ENCODE results near the gene OGN.

The OGN gene

DNA sequence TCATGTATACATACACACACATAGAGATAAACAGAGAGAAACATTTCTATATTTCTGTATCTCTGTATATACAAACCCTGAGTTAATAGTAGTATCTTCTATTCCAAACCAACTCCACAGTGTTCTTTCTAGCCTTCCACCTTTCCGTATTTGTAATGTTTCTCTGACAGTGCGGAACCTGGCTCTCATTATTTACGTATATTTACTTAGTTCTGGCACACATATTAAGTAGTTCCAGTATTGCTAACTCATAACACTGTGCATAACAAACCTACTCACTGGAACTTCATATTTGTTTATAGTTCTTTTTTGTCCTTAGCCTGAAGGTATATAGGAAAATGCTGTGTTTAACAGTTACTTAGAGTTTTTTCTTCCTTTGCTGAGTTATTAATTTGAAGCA is 6.5 kb downstream of the OGN start:
- Histone ChIP-seq H3K36me3 (ENCODE audit: low read depth) (no peaks in the 10 kb centered on the region), H3K4me1 (ENCODE audit: insufficient read depth, poor library complexity, severe bottlenecking) (no peaks in the 10 kb centered on the region), H3K27ac (ENCODE audit: poor library complexity, severe bottlenecking) (no peak overlapping the region), H3K9me3 (ENCODE audit: severe bottlenecking) (no peaks in the 10 kb centered on the region), H3K4me3 (ENCODE audit: severe bottlenecking) (no peak overlapping the region), H3K27me3 (ENCODE audit: insufficient read depth, poor library complexity, severe bottlenecking) (no peaks in the 10 kb centered on the region)
- DNase-seq (ENCODE audit: low spot score) (no peak), ATAC-seq (ENCODE audit: low read depth) (no peak)
- TF ChIP-seq CTCF (IDR thresholded peaks at IDR 0.05; ENCODE audit: poor library complexity, severe bottlenecking), result no peak

- no peak for TF ChIP-seq CTCF (IDR thresholded peaks at IDR 0.05; ENCODE audit: poor library complexity, severe bottlenecking)
- Histone ChIP-seq H3K9me3 (ENCODE audit: severe bottlenecking) (no peaks in the 10 kb centered on the region), H3K4me1 (ENCODE audit: insufficient read depth, poor library complexity, severe bottlenecking) (no peaks in the 10 kb centered on the region), H3K27ac (ENCODE audit: poor library complexity, severe bottlenecking) (no peak overlapping the region), H3K36me3 (ENCODE audit: low read depth) (no peaks in the 10 kb centered on the region), H3K4me3 (ENCODE audit: severe bottlenecking) (no peak overlapping the region), H3K27me3 (ENCODE audit: insufficient read depth, poor library complexity, severe bottlenecking) (no peaks in the 10 kb centered on the region)
- no peak for ATAC-seq (ENCODE audit: low read depth)
- no peak for DNase-seq (ENCODE audit: low spot score)
These were observed 8.8 kb downstream of the OGN start for GRCh38 chr9:92395617-92396016.

GRCh38 chr9:92393686-92394085 is 10.7 kb downstream of the OGN start:
- ATAC-seq (ENCODE audit: low read depth), result no peak
- H3K27ac ChIP-seq (ENCODE audit: poor library complexity, severe bottlenecking), result no peak overlapping the region
- no peak overlapping the region for H3K4me3 ChIP-seq (ENCODE audit: severe bottlenecking)

DNA sequence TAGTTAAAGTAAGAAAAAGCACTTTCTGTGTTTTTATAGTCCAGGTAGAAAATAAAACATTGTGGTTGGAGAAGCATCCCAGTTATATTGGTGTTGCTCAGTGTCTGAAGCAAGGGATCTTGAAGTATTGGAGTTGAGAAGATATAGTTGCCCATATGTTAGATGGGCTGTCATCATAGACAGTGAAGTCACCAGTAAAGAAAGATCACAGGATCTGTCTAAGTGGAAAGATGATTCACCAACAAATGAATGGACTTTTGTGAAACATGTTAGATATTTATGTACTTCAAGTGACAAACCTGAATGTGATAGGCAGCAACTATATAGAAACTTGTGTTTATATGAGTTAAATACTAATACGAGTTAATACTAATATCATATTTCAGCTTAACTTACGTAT is 11.7 kb downstream of the OGN start:
- H3K9me3 ChIP-seq (ENCODE audit: severe bottlenecking), result no peaks in the 10 kb centered on the region
- TF ChIP-seq CTCF (IDR thresholded peaks at IDR 0.05; ENCODE audit: poor library complexity, severe bottlenecking), result no peak
- no peak overlapping the region for H3K27ac ChIP-seq (ENCODE audit: poor library complexity, severe bottlenecking)
- no peaks in the 10 kb centered on the region for H3K4me1 ChIP-seq (ENCODE audit: insufficient read depth, poor library complexity, severe bottlenecking)
- no peaks in the 10 kb centered on the region for H3K27me3 ChIP-seq (ENCODE audit: insufficient read depth, poor library complexity, severe bottlenecking)
- no peaks in the 10 kb centered on the region for H3K36me3 ChIP-seq (ENCODE audit: low read depth)
- DNase-seq (ENCODE audit: low spot score) (no peak), ATAC-seq (ENCODE audit: low read depth) (no peak)
- H3K4me3 ChIP-seq (ENCODE audit: severe bottlenecking), result no peak overlapping the region

More at GRCh38 chr9:92393686-92394085, 10.7 kb downstream of the OGN start:
- no peak for DNase-seq (ENCODE audit: low spot score)
- TF ChIP-seq CTCF (IDR thresholded peaks at IDR 0.05; ENCODE audit: poor library complexity, severe bottlenecking), result no peak
- Histone ChIP-seq H3K36me3 (ENCODE audit: low read depth) (no peaks in the 10 kb centered on the region), H3K9me3 (ENCODE audit: severe bottlenecking) (no peaks in the 10 kb centered on the region), H3K4me1 (ENCODE audit: insufficient read depth, poor library complexity, severe bottlenecking) (no peaks in the 10 kb centered on the region), H3K27me3 (ENCODE audit: insufficient read depth, poor library complexity, severe bottlenecking) (no peaks in the 10 kb centered on the region)

- no peak for TF ChIP-seq CTCF (IDR thresholded peaks at IDR 0.05; ENCODE audit: poor library complexity, severe bottlenecking)
- Histone ChIP-seq H3K27ac (ENCODE audit: poor library complexity, severe bottlenecking) (peak overlapping the region; percentile 90), H3K27me3 (ENCODE audit: insufficient read depth, poor library complexity, severe bottlenecking) (no peaks in the 10 kb centered on the region), H3K36me3 (ENCODE audit: low read depth) (no peaks in the 10 kb centered on the region), H3K9me3 (ENCODE audit: severe bottlenecking) (no peaks in the 10 kb centered on the region), H3K4me3 (ENCODE audit: severe bottlenecking) (no peak overlapping the region), H3K4me1 (ENCODE audit: insufficient read depth, poor library complexity, severe bottlenecking) (peaks cover 31% of the 10 kb centered on the region)
- ATAC-seq (ENCODE audit: low read depth), result peak; percentile 89
- DNase-seq (ENCODE audit: low spot score), result no peak
These were observed 18.4 kb downstream of the OGN start for GRCh38 chr9:92385953-92386352.
